Right lobe of liver (tissue), 6 donors: ENCODE results near the gene DIP2C. TPM values are rescaled to one million over a fixed set of nuclear protein-coding genes. Genes with fewer than 3 reads are reported as not detected.

Source experiments
- ATAC-seq, 4 donors: fragments of 200-7000 bp; cut with Tn5 transposase; one replicate each; pipeline ENCODE4 v1.9.1; 2020; ENCODE audit warnings: mild to moderate bottlenecking in 4 of 4, moderate library complexity in 4 of 4
- DNase-seq, 3 donors: peaks; one replicate each; pipeline ENCODE4 v3.0.0-alpha.2; 2020
- H3K27ac ChIP-seq, 3 donors: fragments of 200-600 bp; one replicate each; pipeline ENCODE4 v1.8.0; 2022
- H3K27me3 ChIP-seq, 2 donors: fragments of 200-600 bp; one replicate each; pipeline ENCODE4 v1.8.0; 2022
- H3K36me3 ChIP-seq, 4 donors: fragments of 200-600 bp; sonication (generic) in 1 of 4; one replicate each; pipeline versions ENCODE4 v1.5.1 to v1.8.0; 2017 to 2022; ENCODE audit warnings: control low read depth in 1 of 4
- H3K4me1 ChIP-seq, 4 donors: fragments of 200-600 bp; sonication (generic) in 1 of 4; one replicate each; pipeline versions ENCODE4 v1.5.1 to v1.8.0; 2017 to 2022; ENCODE audit warnings: control low read depth in 1 of 4
- H3K4me3 ChIP-seq, 3 donors: fragments of 200-600 bp; one replicate each; pipeline ENCODE4 v1.8.0; 2022
- H3K9me3 ChIP-seq, 4 donors: fragments of 200-600 bp; sonication (generic) in 1 of 4; one replicate each; pipeline versions ENCODE4 v1.5.1 to v1.8.0; 2017 to 2022; ENCODE audit warnings: control low read depth in 1 of 4
- POLR2A ChIP-seq: fragments of 450-650 bp; IDR thresholded peaks from one replicate; pipeline ENCODE4 v1.6.1; 2017; ENCODE audit warnings: antibody characterized with exemption, mild to moderate bottlenecking
- whole genome bisulfite sequencing: methylation state at CpG from one replicate; pipeline ENCODE4 v1.1.6; 2018; ENCODE audit warnings: low coverage, low lambda C conversion rate; ENCODE audit not compliant: insufficient coverage; ENCODE audit errors: missing lambda C conversion rate; 5-methylcytosine and 5-hydroxymethylcytosine counted together
- intact Hi-C, 2 donors: fragments of 100-400 bp; cut with DNase I; formaldehyde crosslinking; loops; one replicate each; pipeline versions ENCODE4 v1.11.2 to v1.14.1; 2022
- total RNA-seq, 6 experiments: library from RNA; depleted of rRNA in 2 of 6; stranded (reverse); fragments of >200 nt in 2 of 6; fragmentation: NEBNext Ultra II Directional in 3 of 6; extraction: Animal tissue kit (Norgen Biotek cat#: 25700) in 3 of 6; gene quantifications; one replicate each; pipeline versions ENCODE4 v1.1.0 to v1.2.4, GENCODE V29; 2016 to 2023
- TF ChIP-seq, protein P1 (sequence below), 4 donors: fragments of 200-600 bp in 3 of 4; fragments of 450-650 bp in 1 of 4; IDR thresholded peaks; one replicate each; pipeline versions ENCODE4 v1.5.1 to v1.8.0; 2016 to 2022; ENCODE audit warnings: antibody characterized with exemption in 4 of 4, mild to moderate bottlenecking in 2 of 4
- donor health status: DM: no; HTN: yes; CAD: no.
- donor health status: DM: no; HTN: no; CAD: no.
- donor health status: DM: no; HTN: no; CAD: no.
- donor health status: DM: no; HTN: yes; CAD: no.
- donor health status: DM: no; HTN: yes; CAD: no.

DIP2C gene
- total RNA-seq, 6 experiments from 2014 or later, result 8.0 to 13.5 (median 11.7) TPM

DNA sequence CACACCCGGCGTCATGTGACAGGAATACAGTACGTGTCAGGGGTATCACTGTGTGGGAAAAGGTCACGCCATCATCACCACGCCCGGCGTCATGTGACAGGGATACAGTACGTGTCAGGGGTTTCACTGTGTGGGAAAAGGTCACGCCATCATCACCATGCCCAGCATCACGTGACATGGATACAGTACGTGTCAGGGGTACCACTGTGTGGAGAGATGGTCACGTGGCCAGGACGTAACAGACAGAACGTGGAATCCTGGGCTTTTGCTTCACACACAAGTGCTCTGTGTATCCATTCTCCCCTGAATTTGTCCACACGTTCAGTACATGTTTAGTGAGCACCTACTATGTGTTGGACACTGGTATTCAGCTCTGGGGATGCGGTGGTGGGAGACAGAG lies 34.5 kb upstream of the DIP2C start:
- no peak for TF ChIP-seq POLR2A
- TF ChIP-seq, protein P1, sequence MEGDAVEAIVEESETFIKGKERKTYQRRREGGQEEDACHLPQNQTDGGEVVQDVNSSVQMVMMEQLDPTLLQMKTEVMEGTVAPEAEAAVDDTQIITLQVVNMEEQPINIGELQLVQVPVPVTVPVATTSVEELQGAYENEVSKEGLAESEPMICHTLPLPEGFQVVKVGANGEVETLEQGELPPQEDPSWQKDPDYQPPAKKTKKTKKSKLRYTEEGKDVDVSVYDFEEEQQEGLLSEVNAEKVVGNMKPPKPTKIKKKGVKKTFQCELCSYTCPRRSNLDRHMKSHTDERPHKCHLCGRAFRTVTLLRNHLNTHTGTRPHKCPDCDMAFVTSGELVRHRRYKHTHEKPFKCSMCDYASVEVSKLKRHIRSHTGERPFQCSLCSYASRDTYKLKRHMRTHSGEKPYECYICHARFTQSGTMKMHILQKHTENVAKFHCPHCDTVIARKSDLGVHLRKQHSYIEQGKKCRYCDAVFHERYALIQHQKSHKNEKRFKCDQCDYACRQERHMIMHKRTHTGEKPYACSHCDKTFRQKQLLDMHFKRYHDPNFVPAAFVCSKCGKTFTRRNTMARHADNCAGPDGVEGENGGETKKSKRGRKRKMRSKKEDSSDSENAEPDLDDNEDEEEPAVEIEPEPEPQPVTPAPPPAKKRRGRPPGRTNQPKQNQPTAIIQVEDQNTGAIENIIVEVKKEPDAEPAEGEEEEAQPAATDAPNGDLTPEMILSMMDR (IDR thresholded peaks at IDR 0.05), result no peak
- no peaks in the 10 kb centered on the region for H3K9me3 ChIP-seq
- no peak overlapping the region for H3K27ac ChIP-seq
- ATAC-seq, result no peak
- DNase-seq, result no peak
- H3K4me3 ChIP-seq, result no peak overlapping the region
- no peaks in the 10 kb centered on the region for H3K36me3 ChIP-seq
- H3K27me3 ChIP-seq, result no peaks in the 10 kb centered on the region
- WGBS, result 45% methylated on average over 2 of the region's 16 CpGs
- intact Hi-C loops, result no loop called here
- no peaks in the 10 kb centered on the region for H3K4me1 ChIP-seq

DNA sequence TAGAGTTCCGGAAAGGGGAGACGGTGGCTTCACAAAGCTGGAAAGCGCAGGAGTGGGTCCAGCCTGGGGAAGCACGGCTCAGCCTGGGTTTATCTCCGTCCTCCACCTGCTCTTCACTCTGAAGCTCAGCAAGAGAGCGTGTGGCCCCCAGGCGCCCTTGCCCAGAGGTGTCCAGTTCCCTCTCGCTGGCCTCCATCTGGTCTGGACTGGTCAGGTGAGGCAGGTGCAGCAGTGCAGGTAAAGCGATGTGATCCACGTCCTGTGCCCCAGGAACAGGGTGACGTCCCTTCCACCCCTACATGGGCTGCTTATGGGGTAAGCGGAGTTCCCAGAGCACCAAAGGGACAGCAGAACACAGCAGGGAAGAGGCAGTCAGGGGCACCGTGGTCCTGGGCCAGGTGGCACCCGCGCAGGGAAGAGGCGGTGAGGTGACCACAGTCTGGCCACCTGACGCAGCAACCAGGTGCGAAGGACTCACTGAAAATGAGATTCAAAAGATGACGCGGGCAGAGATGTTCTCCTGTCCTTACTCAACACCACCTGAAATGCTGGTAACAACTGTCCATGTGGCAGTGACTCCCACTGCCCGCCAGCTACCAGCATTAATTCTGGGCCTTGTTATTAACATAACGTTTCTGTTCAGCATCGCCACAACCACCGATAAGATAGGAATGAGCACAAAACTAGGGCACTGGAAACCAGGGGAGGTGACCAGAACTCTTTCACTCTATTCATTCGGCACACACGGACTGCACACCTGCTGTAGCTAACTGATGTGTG lies 33.0 kb upstream of the DIP2C start:
- DNase-seq (no peak), ATAC-seq (no peak)
- intact Hi-C loops, result no loop called here
- TF ChIP-seq POLR2A, result no peak
- TF ChIP-seq, protein P1 (IDR thresholded peaks at IDR 0.05), result no peak
- Histone ChIP-seq H3K9me3 (no peaks in the 10 kb centered on the region), H3K27me3 (no peaks in the 10 kb centered on the region), H3K27ac (no peak overlapping the region), H3K36me3 (no peaks in the 10 kb centered on the region), H3K4me1 (no peaks in the 10 kb centered on the region), H3K4me3 (no peak overlapping the region)
- 77% methylated on average over 11 of the region's 26 CpGs for WGBS

DNA sequence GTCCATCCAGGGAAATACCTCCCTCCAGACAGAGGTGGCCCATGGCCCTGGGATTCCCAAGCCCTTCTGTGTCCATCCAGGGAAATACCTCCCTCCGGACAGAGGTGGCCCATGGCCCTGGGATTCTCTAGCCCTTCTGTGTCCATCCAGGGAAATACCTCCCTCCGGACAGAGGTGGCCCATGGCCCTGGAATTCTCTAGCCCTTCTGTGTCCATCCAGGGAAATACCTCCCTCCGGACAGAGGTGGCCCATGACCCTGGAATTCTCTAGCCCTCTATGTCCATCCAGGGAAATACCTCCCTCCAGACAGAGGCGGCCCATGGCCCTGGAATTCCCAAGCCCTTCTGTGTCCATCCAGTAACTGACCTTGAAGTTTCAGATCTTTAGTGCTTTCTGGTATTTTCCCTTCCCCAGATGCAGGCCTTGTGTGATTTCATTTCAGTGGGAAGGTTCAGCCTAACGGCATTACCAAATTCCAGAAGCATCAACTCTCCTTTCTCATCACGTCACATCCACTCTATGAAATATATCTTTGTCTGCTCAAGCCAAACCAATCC lies 28.8 kb upstream of the DIP2C start:
- H3K9me3 ChIP-seq, result peaks cover 0 to 8% (median 0%) of the 10 kb centered on the region in 4 donors
- no peaks in the 10 kb centered on the region for H3K4me1 ChIP-seq
- intact Hi-C loops, result no loop called here
- no peak overlapping the region for H3K27ac ChIP-seq
- no peaks in the 10 kb centered on the region for H3K36me3 ChIP-seq
- ATAC-seq (no peak), DNase-seq (no peak)
- TF ChIP-seq, protein P1 (IDR thresholded peaks at IDR 0.05), result no peak
- no peak for TF ChIP-seq POLR2A
- 84% methylated on average over 5 of the region's 6 CpGs for WGBS
- no peaks in the 10 kb centered on the region for H3K27me3 ChIP-seq
- H3K4me3 ChIP-seq, result no peak overlapping the region

DNA sequence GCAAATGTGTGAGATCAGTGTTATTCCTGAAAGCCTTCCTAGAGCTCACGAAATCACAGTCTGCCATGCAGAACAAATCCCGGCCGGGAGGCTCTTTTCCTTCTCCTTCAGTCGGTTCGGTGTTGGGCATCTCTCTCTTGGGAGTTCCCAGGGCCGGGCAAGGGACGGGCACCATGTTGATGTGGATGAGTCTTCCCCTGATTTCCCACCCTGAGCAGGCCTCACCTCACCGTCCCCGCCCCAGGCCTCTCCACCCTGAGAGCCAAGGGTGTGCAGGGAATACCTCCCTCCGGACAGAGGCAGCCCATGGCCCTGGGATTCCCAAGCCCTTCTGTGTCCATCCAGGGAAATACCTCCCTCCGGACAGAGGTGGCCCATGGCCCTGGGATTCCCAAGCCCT lies 28.0 kb upstream of the DIP2C start:
- TF ChIP-seq, protein P1 (IDR thresholded peaks at IDR 0.05), result no peak
- no peak for TF ChIP-seq POLR2A
- H3K4me1 ChIP-seq, result peaks cover 0 to 6% (median 0%) of the 10 kb centered on the region in 4 donors
- DNase-seq (no peak), ATAC-seq (no peak)
- H3K36me3 ChIP-seq, result no peaks in the 10 kb centered on the region
- 92% methylated on average over 4 of the region's 11 CpGs for WGBS
- H3K9me3 ChIP-seq, result peaks cover 0 to 8% (median 0%) of the 10 kb centered on the region in 4 donors
- H3K4me3 ChIP-seq, result no peak overlapping the region
- no peaks in the 10 kb centered on the region for H3K27me3 ChIP-seq
- no peak overlapping the region for H3K27ac ChIP-seq
- intact Hi-C loops, result no loop called here
